ENCODE data around the gene ERMARD.

Gene ERMARD

DNA sequence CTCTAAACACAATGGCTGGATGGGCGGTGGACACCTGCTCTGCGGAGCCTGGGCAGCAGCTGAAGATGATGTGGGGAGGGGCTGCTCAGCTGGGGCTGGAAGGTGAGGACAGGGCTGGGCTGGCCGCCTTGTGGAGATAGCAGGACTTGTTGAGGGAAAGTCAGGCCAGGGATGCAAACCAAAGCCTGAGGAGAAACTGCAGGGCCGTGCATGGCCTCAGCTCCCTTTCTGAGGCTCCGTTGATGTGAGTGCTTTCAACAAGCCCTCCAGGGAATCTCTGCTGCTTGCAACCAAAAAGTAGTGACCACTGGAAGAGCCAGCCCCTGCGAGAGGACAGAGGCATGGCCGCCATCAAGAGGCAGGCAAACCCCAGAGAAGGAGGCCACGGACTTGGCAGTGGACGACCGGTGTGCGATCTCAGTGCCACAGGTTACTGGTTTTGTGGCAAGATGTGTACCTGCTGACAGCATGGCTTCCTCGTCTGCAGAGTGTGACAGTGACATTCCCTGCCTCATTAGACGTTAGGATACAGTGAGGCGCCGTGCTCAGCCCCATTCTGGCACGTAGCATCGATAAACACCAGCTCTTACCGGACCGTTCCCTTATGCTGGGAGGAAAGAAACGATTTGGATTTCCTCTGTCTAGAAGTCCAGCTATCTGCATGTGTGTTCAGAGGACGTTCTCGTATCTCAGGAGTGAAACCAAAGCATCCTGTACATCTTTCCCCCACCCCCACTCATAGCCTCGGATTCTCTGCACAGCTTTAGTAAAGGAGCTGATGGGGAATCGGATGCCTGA, 37.9 kb downstream of the ERMARD start:
- Histone ChIP-seq H3F3A (ENCODE audit: insufficient read depth) (no peaks in the 10 kb centered on the region), H3K9ac (ENCODE audit: low read length) (peak overlapping the region; percentile 51; the same call in 1 of the 2 replicates), H4K20me1 (ENCODE audit: low read depth, low read length) (no peaks in the 10 kb centered on the region), H2AFZ (ENCODE audit: low read depth, low read length, severe bottlenecking) (peak overlapping the region; percentile 29), H3K9me2 (replicated peaks; ENCODE audit: insufficient read depth, low read length) (no peaks in the 10 kb centered on the region), H3K27ac (ENCODE audit: low read depth, low read length) (no peak overlapping the region), H3K4me3 (ENCODE audit: insufficient read depth, low read length, poor library complexity, severe bottlenecking) (peak overlapping the region; percentile 4), H3K27me3 (ENCODE audit: low read length) (no peaks in the 10 kb centered on the region), H3K79me2 (ENCODE audit: insufficient read depth, low read length) (no peaks in the 10 kb centered on the region), H3K4me2 (ENCODE audit: low read depth, low read length, poor library complexity, severe bottlenecking) (peak overlapping the region; percentile 65), H3K36me3 (ENCODE audit: low read length) (no peaks in the 10 kb centered on the region), H3K9me3 (ENCODE audit: insufficient read depth, low read length) (no peaks in the 10 kb centered on the region)
- TF ChIP-seq, protein P1, sequence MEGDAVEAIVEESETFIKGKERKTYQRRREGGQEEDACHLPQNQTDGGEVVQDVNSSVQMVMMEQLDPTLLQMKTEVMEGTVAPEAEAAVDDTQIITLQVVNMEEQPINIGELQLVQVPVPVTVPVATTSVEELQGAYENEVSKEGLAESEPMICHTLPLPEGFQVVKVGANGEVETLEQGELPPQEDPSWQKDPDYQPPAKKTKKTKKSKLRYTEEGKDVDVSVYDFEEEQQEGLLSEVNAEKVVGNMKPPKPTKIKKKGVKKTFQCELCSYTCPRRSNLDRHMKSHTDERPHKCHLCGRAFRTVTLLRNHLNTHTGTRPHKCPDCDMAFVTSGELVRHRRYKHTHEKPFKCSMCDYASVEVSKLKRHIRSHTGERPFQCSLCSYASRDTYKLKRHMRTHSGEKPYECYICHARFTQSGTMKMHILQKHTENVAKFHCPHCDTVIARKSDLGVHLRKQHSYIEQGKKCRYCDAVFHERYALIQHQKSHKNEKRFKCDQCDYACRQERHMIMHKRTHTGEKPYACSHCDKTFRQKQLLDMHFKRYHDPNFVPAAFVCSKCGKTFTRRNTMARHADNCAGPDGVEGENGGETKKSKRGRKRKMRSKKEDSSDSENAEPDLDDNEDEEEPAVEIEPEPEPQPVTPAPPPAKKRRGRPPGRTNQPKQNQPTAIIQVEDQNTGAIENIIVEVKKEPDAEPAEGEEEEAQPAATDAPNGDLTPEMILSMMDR (IDR thresholded peaks at IDR 0.05; ENCODE audit: insufficient read depth, low read length, poor library complexity, severe bottlenecking) = no peak
- no peak for TF ChIP-seq EZH2phosphoT487 (conservative IDR thresholded peaks at IDR 0.05; ENCODE audit: low read length)

DNA sequence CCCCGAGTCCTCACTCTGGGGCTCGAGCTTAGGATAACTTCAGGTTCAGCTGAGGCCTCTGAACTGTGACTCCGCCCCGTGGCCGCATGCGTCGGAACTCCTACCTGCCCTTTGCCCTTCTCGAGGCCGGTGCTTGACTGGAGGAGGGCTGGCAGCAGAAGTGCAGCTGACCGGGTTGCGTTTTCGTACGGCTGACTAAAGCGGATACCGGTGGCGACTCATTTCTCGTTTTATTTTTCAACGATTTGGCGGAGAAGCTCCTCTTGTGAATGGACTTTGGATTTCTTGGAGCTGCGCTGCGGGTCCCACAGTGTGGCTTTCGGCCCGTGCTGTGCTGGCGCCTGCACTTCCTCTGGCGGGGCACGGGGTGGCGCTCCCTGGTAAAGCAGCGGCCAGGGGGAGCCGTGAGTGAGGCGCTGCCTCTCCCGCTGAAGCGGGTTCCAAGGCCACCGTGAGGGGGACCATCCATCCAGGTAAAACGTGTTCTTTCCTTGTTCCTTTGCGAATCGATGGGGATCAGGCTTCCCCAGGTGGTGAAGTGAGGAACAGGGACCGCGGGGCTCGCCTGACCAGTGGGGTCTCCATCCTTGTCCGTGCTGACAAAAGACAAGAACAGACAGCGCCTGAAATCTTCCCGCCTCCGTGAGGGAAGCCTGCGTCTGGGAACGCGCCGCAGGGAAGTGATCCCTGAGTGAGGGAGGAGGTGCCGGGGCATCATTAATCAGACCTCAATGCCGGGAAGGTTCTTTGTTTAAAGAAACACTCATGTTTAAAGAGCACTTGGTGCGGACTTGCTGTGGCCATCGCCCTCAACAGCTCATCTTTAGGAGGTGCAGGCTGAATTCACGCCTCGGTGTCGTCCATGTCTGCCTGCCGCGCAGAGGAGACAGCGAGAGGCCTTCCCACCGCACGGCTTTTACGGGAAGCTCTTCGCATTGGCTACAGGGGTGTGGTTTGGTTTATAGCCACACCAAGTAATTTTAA, 38.8 kb downstream of the ERMARD start:
- no peaks in the 10 kb centered on the region for H4K20me1 ChIP-seq (ENCODE audit: low read depth, low read length)
- no peaks in the 10 kb centered on the region for H3F3A ChIP-seq (ENCODE audit: insufficient read depth)
- H3K27ac ChIP-seq (ENCODE audit: low read depth, low read length) = no peak overlapping the region
- peak overlapping the region; percentile 45 for H3K4me3 ChIP-seq (ENCODE audit: insufficient read depth, low read length, poor library complexity, severe bottlenecking)
- H3K4me2 ChIP-seq (ENCODE audit: low read depth, low read length, poor library complexity, severe bottlenecking) = peak overlapping the region; percentile 65
- no peaks in the 10 kb centered on the region for H3K79me2 ChIP-seq (ENCODE audit: insufficient read depth, low read length)
- no peaks in the 10 kb centered on the region for H3K27me3 ChIP-seq (ENCODE audit: low read length)
- H3K9me3 ChIP-seq (ENCODE audit: insufficient read depth, low read length) = no peaks in the 10 kb centered on the region
- H3K9ac ChIP-seq (ENCODE audit: low read length) = peak overlapping the region; percentile 51
- H2AFZ ChIP-seq (ENCODE audit: low read depth, low read length, severe bottlenecking) = peak overlapping the region; percentile 90
- TF ChIP-seq EZH2phosphoT487 (conservative IDR thresholded peaks at IDR 0.05; ENCODE audit: low read length) = no peak
- TF ChIP-seq, protein P1 (IDR thresholded peaks at IDR 0.05; ENCODE audit: insufficient read depth, low read length, poor library complexity, severe bottlenecking) = peak; percentile 89
- H3K36me3 ChIP-seq (ENCODE audit: low read length) = no peaks in the 10 kb centered on the region
- no peaks in the 10 kb centered on the region for H3K9me2 ChIP-seq (replicated peaks; ENCODE audit: insufficient read depth, low read length)

GRCh38 chr6:169791721-169792131, 40.3 kb downstream of the ERMARD start:
- no peak overlapping the region for H3K4me3 ChIP-seq (ENCODE audit: insufficient read depth, low read length, poor library complexity, severe bottlenecking)
- H3K9me3 ChIP-seq (ENCODE audit: insufficient read depth, low read length) = no peaks in the 10 kb centered on the region
- no peak overlapping the region for H3K27ac ChIP-seq (ENCODE audit: low read depth, low read length)
- H3K4me2 ChIP-seq (ENCODE audit: low read depth, low read length, poor library complexity, severe bottlenecking) = no peak overlapping the region
- H3K27me3 ChIP-seq (ENCODE audit: low read length) = no peaks in the 10 kb centered on the region
- no peaks in the 10 kb centered on the region for H3K36me3 ChIP-seq (ENCODE audit: low read length)
- no peak for TF ChIP-seq EZH2phosphoT487 (conservative IDR thresholded peaks at IDR 0.05; ENCODE audit: low read length)
- TF ChIP-seq, protein P1 (IDR thresholded peaks at IDR 0.05; ENCODE audit: insufficient read depth, low read length, poor library complexity, severe bottlenecking) = no peak
- H2AFZ ChIP-seq (ENCODE audit: low read depth, low read length, severe bottlenecking) = no peak overlapping the region
- no peaks in the 10 kb centered on the region for H3K9me2 ChIP-seq (replicated peaks; ENCODE audit: insufficient read depth, low read length)
- no peaks in the 10 kb centered on the region for H3F3A ChIP-seq (ENCODE audit: insufficient read depth)
- H4K20me1 ChIP-seq (ENCODE audit: low read depth, low read length) = no peaks in the 10 kb centered on the region
- no peaks in the 10 kb centered on the region for H3K79me2 ChIP-seq (ENCODE audit: insufficient read depth, low read length)
- no peak overlapping the region for H3K9ac ChIP-seq (ENCODE audit: low read length)
